Stomach (tissue), 4 donors: ENCODE measurements around the gene RSAD1.

Experiments
- EP300 ChIP-seq: sonication (generic); formaldehyde crosslinking; IDR thresholded peaks from one replicate; pipeline ENCODE4 v1.6.1; 2017; ENCODE audit warnings: antibody characterized with exemption
- POLR2A ChIP-seq, 4 donors: fragments of 450-650 bp; IDR thresholded peaks; one replicate each; pipeline ENCODE4 v1.6.1; 2016; ENCODE audit warnings: antibody characterized with exemption in 4 of 4, control low read depth in 2 of 4, mild to moderate bottlenecking in 1 of 4, moderate library complexity in 1 of 4
- POLR2AphosphoS5 ChIP-seq, 3 donors: sonication (generic); formaldehyde crosslinking; IDR thresholded peaks; one replicate each; pipeline ENCODE4 v1.6.1; 2016; ENCODE audit warnings: antibody characterized with exemption in 3 of 3
- TF ChIP-seq, protein P1 (sequence below), 7 experiments: fragments of 450-650 bp in 4 of 7; fragments of 200-600 bp in 3 of 7; sonication (generic) in 3 of 7; IDR thresholded peaks; one replicate each; pipeline ENCODE4 v1.5.1; 2016 to 2019; ENCODE audit warnings: antibody characterized with exemption in 7 of 7, control low read depth in 2 of 7, mild to moderate bottlenecking in 1 of 7

DNA sequence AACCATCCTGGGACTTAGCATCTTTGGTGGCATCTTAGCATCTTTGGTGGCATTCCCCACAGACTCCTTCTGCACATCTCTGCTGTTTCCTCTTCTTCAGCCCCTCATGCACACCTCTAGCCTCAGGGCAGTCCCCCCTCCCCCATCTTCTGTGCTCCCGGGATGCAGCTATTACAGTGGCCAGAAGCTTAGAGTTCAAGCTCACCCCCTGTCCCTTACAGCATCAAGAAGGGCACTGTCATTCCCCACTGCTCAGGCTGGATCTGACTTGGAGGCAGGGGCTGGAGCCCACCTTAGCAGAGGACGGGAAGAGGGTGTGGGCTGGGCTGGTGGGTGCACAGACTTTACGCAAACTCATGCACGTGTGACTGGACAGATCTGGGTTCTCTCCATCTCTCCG is 54.5 kb downstream of the RSAD1 start:
- TF ChIP-seq POLR2A (IDR thresholded peaks at IDR 0.05) (no peak), EP300 (no peak), POLR2AphosphoS5 (IDR thresholded peaks at IDR 0.05) (no peak)
- TF ChIP-seq, protein P1, sequence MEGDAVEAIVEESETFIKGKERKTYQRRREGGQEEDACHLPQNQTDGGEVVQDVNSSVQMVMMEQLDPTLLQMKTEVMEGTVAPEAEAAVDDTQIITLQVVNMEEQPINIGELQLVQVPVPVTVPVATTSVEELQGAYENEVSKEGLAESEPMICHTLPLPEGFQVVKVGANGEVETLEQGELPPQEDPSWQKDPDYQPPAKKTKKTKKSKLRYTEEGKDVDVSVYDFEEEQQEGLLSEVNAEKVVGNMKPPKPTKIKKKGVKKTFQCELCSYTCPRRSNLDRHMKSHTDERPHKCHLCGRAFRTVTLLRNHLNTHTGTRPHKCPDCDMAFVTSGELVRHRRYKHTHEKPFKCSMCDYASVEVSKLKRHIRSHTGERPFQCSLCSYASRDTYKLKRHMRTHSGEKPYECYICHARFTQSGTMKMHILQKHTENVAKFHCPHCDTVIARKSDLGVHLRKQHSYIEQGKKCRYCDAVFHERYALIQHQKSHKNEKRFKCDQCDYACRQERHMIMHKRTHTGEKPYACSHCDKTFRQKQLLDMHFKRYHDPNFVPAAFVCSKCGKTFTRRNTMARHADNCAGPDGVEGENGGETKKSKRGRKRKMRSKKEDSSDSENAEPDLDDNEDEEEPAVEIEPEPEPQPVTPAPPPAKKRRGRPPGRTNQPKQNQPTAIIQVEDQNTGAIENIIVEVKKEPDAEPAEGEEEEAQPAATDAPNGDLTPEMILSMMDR (IDR thresholded peaks at IDR 0.05) = no peak
